GM23338 (cell line): Measurements from ENCODE around the gene ANO6. TPM values are rescaled to one million over a fixed set of nuclear protein-coding genes. Genes with fewer than 3 reads are reported as not detected.

Experiments
- ATAC-seq: fragments of 200-7000 bp; cut with Tn5 transposase; 3 replicates; pipeline ENCODE4 v1.9.1; 2020
- DNase-seq: peaks from one replicate; pipeline ENCODE4 v3.0.0-alpha.2; 2015; ENCODE audit warnings: low spot score
- H2AFZ ChIP-seq: fragments of 200-600 bp; sonication (generic); 2 replicates; pipeline ENCODE4 v1.8.0; 2016; ENCODE audit warnings: antibody characterized with exemption, mild to moderate bottlenecking, moderate library complexity
- H3F3A ChIP-seq: fragments of 200-600 bp; sonication (generic); replicated peaks from 2 replicates; pipeline ENCODE4 v1.8.0; 2017; ENCODE audit warnings: antibody characterized with exemption, mixed run types, low read depth
- H3K27ac ChIP-seq: fragments of 200-600 bp; sonication (generic); 2 replicates; pipeline ENCODE4 v1.6.1; 2016; ENCODE audit warnings: low read depth
- H3K27me3 ChIP-seq: fragments of 200-600 bp; sonication (generic); 2 replicates; pipeline ENCODE4 v1.8.0; 2016; ENCODE audit warnings: mild to moderate bottlenecking, mixed run types, moderate library complexity; ENCODE audit not compliant: insufficient read depth
- H3K36me3 ChIP-seq: fragments of 200-600 bp; sonication (generic); 2 replicates; pipeline ENCODE4 v1.8.0; 2016; ENCODE audit warnings: mild to moderate bottlenecking; ENCODE audit not compliant: insufficient read depth
- H3K4me1 ChIP-seq: fragments of 200-600 bp; sonication (generic); 2 replicates; pipeline ENCODE4 v1.8.0; 2016; ENCODE audit warnings: mild to moderate bottlenecking, moderate library complexity; ENCODE audit not compliant: insufficient read depth
- H3K4me2 ChIP-seq: fragments of 200-600 bp; sonication (generic); 2 replicates; pipeline ENCODE4 v1.7.1; 2017; ENCODE audit warnings: mixed run types
- H3K4me3 ChIP-seq: fragments of 200-600 bp; sonication (generic); 2 replicates; pipeline ENCODE4 v1.6.1; 2016; ENCODE audit warnings: mixed run types
- H3K79me2 ChIP-seq: fragments of 200-600 bp; sonication (generic); replicated peaks from 2 replicates; pipeline ENCODE4 v1.8.0; 2017; ENCODE audit warnings: mild to moderate bottlenecking; ENCODE audit not compliant: insufficient read depth
- H3K9me2 ChIP-seq: fragments of 200-600 bp; sonication (generic); 2 replicates; pipeline ENCODE4 v1.8.0; 2017; ENCODE audit not compliant: insufficient read depth
- H4K20me1 ChIP-seq: fragments of 200-600 bp; sonication (generic); replicated peaks from 2 replicates; pipeline ENCODE4 v1.8.0; 2017; ENCODE audit warnings: mild to moderate bottlenecking; ENCODE audit not compliant: insufficient read depth
- H3K27ac Mint-ChIP-seq: 2 replicates; pipeline ENCODE4 v1.8.0; 2020; ENCODE audit warnings: inconsistent platforms, mild to moderate bottlenecking, moderate library complexity, mixed read lengths
- H3K27me3 Mint-ChIP-seq: 3 replicates; pipeline ENCODE4 v1.8.0; 2022; ENCODE audit warnings: low read depth, mild to moderate bottlenecking, moderate library complexity, mixed read lengths, inconsistent platforms; ENCODE audit not compliant: insufficient read depth, poor library complexity
- H3K36me3 Mint-ChIP-seq: 3 replicates; pipeline ENCODE4 v1.8.0; 2021; ENCODE audit warnings: low read depth, mild to moderate bottlenecking, inconsistent platforms, moderate library complexity, mixed read lengths
- H3K4me1 Mint-ChIP-seq: 3 replicates; pipeline ENCODE4 v1.8.0; 2020; ENCODE audit warnings: mild to moderate bottlenecking, inconsistent platforms, mixed read lengths
- H3K4me3 Mint-ChIP-seq: 3 replicates; pipeline ENCODE4 v1.8.0; 2021; ENCODE audit warnings: moderate library complexity, mild to moderate bottlenecking, inconsistent platforms, mixed read lengths
- H3K9me3 Mint-ChIP-seq: 3 replicates; pipeline ENCODE4 v1.8.0; 2020; ENCODE audit warnings: moderate library complexity, mild to moderate bottlenecking, inconsistent platforms, mixed read lengths
- ETS1 ChIP-seq: IDR thresholded peaks from 2 replicates; pipeline ENCODE4 v1.6.1; 2016; ENCODE audit warnings: antibody characterized with exemption
- EZH2 ChIP-seq: fragments of 200-600 bp; sonication (generic); IDR thresholded peaks from one replicate; pipeline ENCODE4 v1.8.0; 2017; ENCODE audit warnings: antibody characterized with exemption, mild to moderate bottlenecking, low read depth; ENCODE audit not compliant: unreplicated experiment
- REST ChIP-seq: IDR thresholded peaks from one replicate; pipeline ENCODE4 v1.6.1; 2018; ENCODE audit warnings: antibody characterized with exemption; ENCODE audit not compliant: unreplicated experiment
- ZNF114 ChIP-seq: fragments of 250-450 bp; sonication (Bioruptor Pico); IDR thresholded peaks from 2 replicates; pipeline ENCODE4 v1.5.0; 2020; ENCODE audit warnings: mild to moderate bottlenecking, moderate library complexity
- ZNF462 ChIP-seq: fragments of 250-450 bp; sonication (Bioruptor Pico); IDR thresholded peaks from 2 replicates; pipeline ENCODE4 v1.5.0; 2020; ENCODE audit warnings: mild to moderate bottlenecking, moderate library complexity
- polyA plus RNA-seq: library from polyadenylated mRNA; unstranded; fragments of >200 nt; fragmentation: Nextera tagmentation; extraction: Ambion mirVana; gene quantifications from 2 replicates; pipeline ENCODE4 v1.2.1, GENCODE V29; 2016
- total RNA-seq: library from RNA; depleted of rRNA; stranded (reverse); fragments of >200 nt; shearing (Covaris generic); gene quantifications from 2 replicates; pipeline ENCODE4 v1.2.3, GENCODE V29; 2014

The ANO6 gene
- total and polyA plus RNA-seq, 2 experiments from 2014 or later: 21.1 to 48.9 TPM

- peaks cover 40% of the 10 kb centered on the region for H3K36me3 Mint-ChIP-seq
- H3K4me3 Mint-ChIP-seq: no peak overlapping the region
- Histone ChIP-seq H3K4me1 (peaks cover 41% of the 10 kb centered on the region), H3K36me3 (no peaks in the 10 kb centered on the region), H3K4me3 (no peak overlapping the region), H3K4me2 (no peak overlapping the region), H2AFZ (no peak overlapping the region), H3F3A (no peaks in the 10 kb centered on the region), H3K27me3 (no peaks in the 10 kb centered on the region), H4K20me1 (peaks cover 5% of the 10 kb centered on the region; the same call in 1 of the 2 replicates), H3K79me2 (peaks cover 98% of the 10 kb centered on the region), H3K9me2 (no peaks in the 10 kb centered on the region), H3K27ac (no peak overlapping the region)
- ATAC-seq (no peak), DNase-seq (no peak)
- H3K27ac Mint-ChIP-seq: no peak overlapping the region
- H3K9me3 Mint-ChIP-seq: no peaks in the 10 kb centered on the region
- H3K4me1 Mint-ChIP-seq: peaks cover 63% of the 10 kb centered on the region
- peaks cover 2% of the 10 kb centered on the region for H3K27me3 Mint-ChIP-seq
- no peak for TF ChIP-seq ZNF114 (CRISPR knock-in tag)
Observed at GRCh38 chr12:45224311-45224710, 8.4 kb downstream of the ANO6 start.

- no peak overlapping the region for H3K27ac Mint-ChIP-seq
- Histone ChIP-seq H2AFZ (no peak overlapping the region), H3K4me1 (peaks cover 24% of the 10 kb centered on the region), H3F3A (no peaks in the 10 kb centered on the region), H3K79me2 (peaks cover 96% of the 10 kb centered on the region), H3K4me3 (no peak overlapping the region), H3K27me3 (no peaks in the 10 kb centered on the region), H3K9me2 (no peaks in the 10 kb centered on the region), H3K36me3 (no peaks in the 10 kb centered on the region), H3K27ac (no peak overlapping the region), H3K4me2 (no peak overlapping the region), H4K20me1 (0 out of 2 replicates have a peak, but pooled peaks cover 5% of the 10 kb centered on the region)
- peaks cover 46% of the 10 kb centered on the region for H3K36me3 Mint-ChIP-seq
- H3K9me3 Mint-ChIP-seq: no peaks in the 10 kb centered on the region
- TF ChIP-seq REST (no peak), ETS1 (no peak), ZNF462 (CRISPR knock-in tag) (no peak), EZH2 (no peak)
- peaks cover 2% of the 10 kb centered on the region for H3K27me3 Mint-ChIP-seq
- ATAC-seq: no peak
- DNase-seq: no peak
- H3K4me1 Mint-ChIP-seq: peaks cover 53% of the 10 kb centered on the region
- no peak overlapping the region for H3K4me3 Mint-ChIP-seq
Observed at GRCh38 chr12:45226021-45226420, 10.1 kb downstream of the ANO6 start.
